ENCODE results near the gene SLC38A8.

SLC38A8 gene

GRCh38 chr16:83971165-83972130 is 71.1 kb downstream of the SLC38A8 start:
- DNase-seq (ENCODE audit: low read depth, low spot score) = no peak

GRCh38 chr16:83970430-83970815 is 72.2 kb downstream of the SLC38A8 start:
- DNase-seq (ENCODE audit: low read depth, low spot score) = no peak

- DNase-seq (ENCODE audit: low read depth, low spot score) = no peak
These were observed 72.7 kb downstream of the SLC38A8 start for GRCh38 chr16:83969771-83970429.

GRCh38 chr16:83968891-83969649 is 73.5 kb downstream of the SLC38A8 start:
- no peak for DNase-seq (ENCODE audit: low read depth, low spot score)

GRCh38 chr16:83968306-83968851 is 74.2 kb downstream of the SLC38A8 start:
- no peak for DNase-seq (ENCODE audit: low read depth, low spot score)

- no peak for DNase-seq (ENCODE audit: low read depth, low spot score)
These were observed 74.7 kb downstream of the SLC38A8 start, which contains the start of gene NECAB2 for GRCh38 chr16:83967838-83968305. TSS of gene NECAB2 (plus strand) at chr16:83968244. CDS start at chr16:83968649, 405 bp downstream.

- no peak for DNase-seq (ENCODE audit: low read depth, low spot score)
These were observed 75.5 kb downstream of the SLC38A8 start for GRCh38 chr16:83967091-83967490.

GRCh38 chr16:83966153-83966696 is 76.4 kb downstream of the SLC38A8 start:
- no peak for DNase-seq (ENCODE audit: low read depth, low spot score)

- DNase-seq (ENCODE audit: low read depth, low spot score) = no peak
These were observed 77.0 kb downstream of the SLC38A8 start for GRCh38 chr16:83965444-83966152.

GRCh38 chr16:83964684-83965443 is 77.7 kb downstream of the SLC38A8 start:
- no peak for DNase-seq (ENCODE audit: low read depth, low spot score)

GRCh38 chr16:83963277-83964119 is 79.1 kb downstream of the SLC38A8 start:
- no peak for DNase-seq (ENCODE audit: low read depth, low spot score)

- no peak for DNase-seq (ENCODE audit: low read depth, low spot score)
These were observed 81.0 kb downstream of the SLC38A8 start for GRCh38 chr16:83961591-83961990.

GRCh38 chr16:83960521-83961249 is 81.9 kb downstream of the SLC38A8 start:
- no peak for DNase-seq (ENCODE audit: low read depth, low spot score)
